WTC11 (cell line): ENCODE data around the gene MBD2. TPM values are rescaled to one million over a fixed set of nuclear protein-coding genes. Genes with fewer than 3 reads are reported as not detected.

Experiments used
- ATAC-seq: fragments of 200-7000 bp; cut with Tn5 transposase; 2 replicates; pipeline ENCODE4 v1.10.0; 2021; ENCODE audit warnings: mild to moderate bottlenecking, moderate library complexity
- CTCF ChIA-PET: fragments of 300-600 bp; sonication (Branson Sonifier 250); formaldehyde crosslinking; loops from one replicate; lab custom pipeline; 2021; ENCODE audit warnings: antibody characterized with exemption; lab: Charles Lee
- POLR2A ChIA-PET: fragments of 350-600 bp; sonication (Branson Sonifier 250); formaldehyde crosslinking; loops from one replicate; lab custom pipeline; 2021; ENCODE audit warnings: antibody characterized with exemption; lab: Charles Lee
- DNase-seq: peaks from one replicate; pipeline ENCODE4 v3.0.0; 2021; ENCODE audit warnings: low spot score
- H3K27ac Mint-ChIP-seq: 2 replicates; pipeline ENCODE4 v1.8.0; 2021; ENCODE audit warnings: mixed read lengths
- H3K27me3 Mint-ChIP-seq: 2 replicates; pipeline ENCODE4 v1.8.0; 2021; ENCODE audit warnings: low read depth, mild to moderate bottlenecking, moderate library complexity, mixed read lengths
- H3K36me3 Mint-ChIP-seq: 2 replicates; pipeline ENCODE4 v1.8.0; 2021; ENCODE audit warnings: mixed read lengths
- H3K4me1 Mint-ChIP-seq: 2 replicates; pipeline ENCODE4 v1.8.0; 2022; ENCODE audit warnings: mixed read lengths
- H3K4me3 Mint-ChIP-seq: 2 replicates; pipeline ENCODE4 v1.8.0; 2021; ENCODE audit warnings: mild to moderate bottlenecking, moderate library complexity, mixed read lengths
- H3K9me3 Mint-ChIP-seq: 2 replicates; pipeline ENCODE4 v1.8.0; 2021; ENCODE audit warnings: mixed read lengths
- AR ChIP-seq: fragments of 250-450 bp; sonication (Bioruptor Pico); IDR thresholded peaks from 2 replicates; pipeline ENCODE4 v1.9.0; 2021; ENCODE audit warnings: mild to moderate bottlenecking
- CBFB ChIP-seq: sonication (generic); formaldehyde crosslinking; IDR thresholded peaks from 2 replicates; pipeline ENCODE4 v1.8.1; 2022; ENCODE audit warnings: mild to moderate bottlenecking, low read depth, missing genetic modification reagents
- E2F4 ChIP-seq: sonication (generic); formaldehyde crosslinking; IDR thresholded peaks from 2 replicates; pipeline ENCODE4 v1.8.1; 2022; ENCODE audit warnings: low read depth, mild to moderate bottlenecking, moderate library complexity, missing genetic modification reagents, borderline replicate concordance
- EMX1 ChIP-seq: fragments of 250-450 bp; sonication (Bioruptor Pico); IDR thresholded peaks from 2 replicates; pipeline ENCODE4 v1.8.0; 2021; ENCODE audit warnings: mild to moderate bottlenecking
- FOXK1 ChIP-seq: sonication (generic); formaldehyde crosslinking; IDR thresholded peaks from 2 replicates; pipeline ENCODE4 v1.8.0; 2022; ENCODE audit warnings: mild to moderate bottlenecking, moderate library complexity, missing genetic modification reagents
- FOXP1 ChIP-seq: sonication (generic); formaldehyde crosslinking; IDR thresholded peaks from 2 replicates; pipeline ENCODE4 v1.8.0; 2022; ENCODE audit warnings: missing genetic modification reagents, mild to moderate bottlenecking, moderate library complexity, borderline replicate concordance
- FOXP4 ChIP-seq: sonication (generic); formaldehyde crosslinking; IDR thresholded peaks from 2 replicates; pipeline ENCODE4 v1.8.0; 2022; ENCODE audit warnings: mild to moderate bottlenecking, missing genetic modification reagents
- IRF2 ChIP-seq: sonication (generic); formaldehyde crosslinking; IDR thresholded peaks from 2 replicates; pipeline ENCODE4 v1.8.0; 2022; ENCODE audit warnings: low read depth, missing genetic modification reagents, borderline replicate concordance
- KAT7 ChIP-seq: sonication (generic); formaldehyde crosslinking; IDR thresholded peaks from 2 replicates; pipeline ENCODE4 v1.8.1; 2023; ENCODE audit warnings: missing genetic modification reagents, mild to moderate bottlenecking, borderline replicate concordance
- MLX ChIP-seq: sonication (generic); formaldehyde crosslinking; IDR thresholded peaks from 2 replicates; pipeline ENCODE4 v1.8.1; 2023; ENCODE audit warnings: mild to moderate bottlenecking, missing genetic modification reagents, moderate library complexity
- PRDM15 ChIP-seq: sonication (generic); formaldehyde crosslinking; IDR thresholded peaks from 2 replicates; pipeline ENCODE4 v1.8.0; 2022; ENCODE audit warnings: missing genetic modification reagents
- SMAD4 ChIP-seq: sonication (generic); formaldehyde crosslinking; IDR thresholded peaks from 2 replicates; pipeline ENCODE4 v1.8.0; 2022; ENCODE audit warnings: mild to moderate bottlenecking, missing genetic modification reagents
- STAT6 ChIP-seq: sonication (generic); formaldehyde crosslinking; conservative IDR thresholded peaks from 2 replicates; pipeline ENCODE4 v1.8.1; 2023; ENCODE audit warnings: mild to moderate bottlenecking, low read depth, missing genetic modification reagents, moderate library complexity
- USF2 ChIP-seq: sonication (generic); formaldehyde crosslinking; IDR thresholded peaks from 2 replicates; pipeline ENCODE4 v1.8.1; 2023; ENCODE audit warnings: mild to moderate bottlenecking, missing genetic modification reagents, moderate library complexity
- ZBTB21 ChIP-seq: sonication (generic); formaldehyde crosslinking; IDR thresholded peaks from 2 replicates; pipeline ENCODE4 v1.8.1; 2023; ENCODE audit warnings: mild to moderate bottlenecking, missing genetic modification reagents, borderline replicate concordance
- ZNF263 ChIP-seq: sonication (generic); formaldehyde crosslinking; IDR thresholded peaks from 2 replicates; pipeline ENCODE4 v1.8.1; 2022; ENCODE audit warnings: low read depth, mild to moderate bottlenecking, moderate library complexity, missing genetic modification reagents
- ZNF416 ChIP-seq: fragments of 250-450 bp; sonication (Bioruptor Pico); IDR thresholded peaks from 2 replicates; pipeline ENCODE4 v1.9.0; 2021; ENCODE audit warnings: mild to moderate bottlenecking, inconsistent platforms
- total RNA-seq: library from RNA; stranded (reverse); gene quantifications from 3 replicates; pipeline ENCODE4 v1.2.3, GENCODE V29; 2021

The MBD2 gene
- total RNA-seq, 1 experiment from 2014 or later, result 42.7 TPM

- no peak for DNase-seq
- CTCF ChIA-PET, result interaction anchor here (1.0 kb wide), 1 partner anchor 51 kb away, joined by 3 read pairs; the partner anchor contains the start of gene MBD2
- TF ChIP-seq ZNF263 (no peak), MLX (no peak), E2F4 (no peak), PRDM15 (CRISPR knock-in tag) (no peak), KAT7 (no peak), EMX1 (CRISPR knock-in tag) (no peak), USF2 (CRISPR knock-in tag) (no peak), ZNF416 (no peak), AR (CRISPR knock-in tag) (no peak)
- Mint-ChIP-seq H3K9me3 (no peaks in the 10 kb centered on the region), H3K27ac (no peak overlapping the region), H3K27me3 (no peaks in the 10 kb centered on the region), H3K4me1 (peaks cover 12% of the 10 kb centered on the region), H3K36me3 (no peaks in the 10 kb centered on the region), H3K4me3 (no peak overlapping the region)
- ATAC-seq, result no peak
- POLR2A ChIA-PET, result no interaction called here
Measured at GRCh38 chr18:54173250-54173649, 51.2 kb downstream of the MBD2 start.

GRCh38 chr18:54169431-54170403 is 54.8 kb downstream of the MBD2 start:
- Mint-ChIP-seq H3K4me3 (no peak overlapping the region), H3K27ac (no peak overlapping the region)
- ATAC-seq, result no peak

More at GRCh38 chr18:54169431-54170403, 54.8 kb downstream of the MBD2 start:
- H3K36me3 Mint-ChIP-seq, result no peaks in the 10 kb centered on the region
- TF ChIP-seq CBFB (CRISPR knock-in tag), result no peak
- TF ChIP-seq SMAD4 (CRISPR knock-in tag), result no peak
- TF ChIP-seq STAT6 (CRISPR knock-in tag), result no peak
- no peak for TF ChIP-seq FOXP1 (CRISPR knock-in tag)
- TF ChIP-seq KAT7, result no peak
- no peak for TF ChIP-seq IRF2
- no peak for TF ChIP-seq FOXP4 (CRISPR knock-in tag)
- no peak for TF ChIP-seq ZBTB21 (CRISPR knock-in tag)
- no peak for TF ChIP-seq FOXK1 (CRISPR knock-in tag)
- H3K9me3 Mint-ChIP-seq, result no peaks in the 10 kb centered on the region
- H3K27me3 Mint-ChIP-seq, result no peaks in the 10 kb centered on the region
- ChIA-PET POLR2A (no interaction called here), CTCF (no interaction called here)
- DNase-seq, result no peak
- H3K4me1 Mint-ChIP-seq, result peaks cover 7% of the 10 kb centered on the region
